Measurements from ENCODE around the gene ENDOV. TPM values are rescaled to one million over a fixed set of nuclear protein-coding genes. Genes with fewer than 3 reads are reported as not detected.

Gene ENDOV
- total and polyA plus RNA-seq, 2 donors (not counting 3 experiments of a cell fraction or from before 2014, with no cell fraction given), result 20.4 to 25.9 TPM

GRCh38 chr17:80443916-80444643, 29.1 kb downstream of the ENDOV start:
- dilution Hi-C loops (cut with MboI; ENCODE audit: extremely low pct_ligation_motif_present, low sequenced_read_pairs), result no loop called here
- no peak for DNase-seq (ENCODE audit: low read depth, low spot score)

More at GRCh38 chr17:80443916-80444643, 29.1 kb downstream of the ENDOV start:
- H2AFZ ChIP-seq (ENCODE audit: low read depth, low read length), result no peak overlapping the region
- no peaks in the 10 kb centered on the region for H3K79me2 ChIP-seq (ENCODE audit: control insufficient read depth, insufficient read depth, low read length)
- ChIA-PET CTCF (no interaction called here), POLR2A (no interaction called here)
- no peak overlapping the region for H3K4me3 ChIP-seq (replicated peaks in 1 of 3; ENCODE audit: insufficient read depth in 1 of 3, low read depth in 1 of 3, low read length in 3 of 3)
- no peaks in the 10 kb centered on the region for H4K20me1 ChIP-seq (replicated peaks; ENCODE audit: control insufficient read depth, extremely low read depth, insufficient read depth, low read length)
- H3K36me3 ChIP-seq (ENCODE audit: control insufficient read depth in 2 of 2, extremely low read depth in 1 of 2, insufficient read depth in 2 of 2, low read length in 2 of 2), result no peaks in the 10 kb centered on the region
- TF ChIP-seq CTCF (IDR thresholded peaks at IDR 0.05; ENCODE audit: extremely low read depth in 1 of 2, insufficient read depth in 1 of 2, low read depth in 1 of 2, low read length in 2 of 2), result no peak
- TF ChIP-seq GATA2 (IDR thresholded peaks at IDR 0.05; ENCODE audit: insufficient read depth, insufficient read length, low read depth, low read length), result no peak
- TF ChIP-seq FOS (IDR thresholded peaks at IDR 0.05; ENCODE audit: borderline replicate concordance, insufficient read depth, low read length), result no peak
- no peak for TF ChIP-seq POLR2A (IDR thresholded peaks at IDR 0.05; ENCODE audit: low read depth, low read length)
- no peak for TF ChIP-seq MYC (IDR thresholded peaks at IDR 0.05; ENCODE audit: low read depth, low read length)
- no peak for TF ChIP-seq EZH2 (IDR thresholded peaks at IDR 0.05; ENCODE audit: borderline replicate concordance, low read depth, low read length, severe bottlenecking)
- no peaks in the 10 kb centered on the region for H3K9me1 ChIP-seq (replicated peaks; ENCODE audit: control insufficient read depth, extremely low read depth, insufficient read depth, low read length)
- no peak overlapping the region for H3K27ac ChIP-seq (ENCODE audit: insufficient read depth, low read depth, low read length)
- H3K4me2 ChIP-seq (ENCODE audit: insufficient read depth, low read length), result no peak overlapping the region
- H3K27me3 ChIP-seq (ENCODE audit: control insufficient read depth in 2 of 2, insufficient read depth in 2 of 2, low read length in 2 of 2), result no peaks in the 10 kb centered on the region
- intact Hi-C loops (cut with micrococcal nuclease), result no loop called here
- no peak overlapping the region for H3K9ac ChIP-seq (replicated peaks; ENCODE audit: extremely low read depth, insufficient read depth, low read length)
- BruUV-seq (replicated peaks), result no TSS peak
- H3K4me1 ChIP-seq (ENCODE audit: control insufficient read depth, extremely low read depth, insufficient read depth, low read length), result no peaks in the 10 kb centered on the region
- FAIRE-seq, result no peak
- no peaks in the 10 kb centered on the region for H3K9me3 ChIP-seq (replicated peaks; ENCODE audit: control insufficient read depth, insufficient read depth, low read length)

All from endothelial cell of umbilical vein (primary cell).